Measurements from ENCODE around the gene ZBTB38.

The ZBTB38 gene

DNA sequence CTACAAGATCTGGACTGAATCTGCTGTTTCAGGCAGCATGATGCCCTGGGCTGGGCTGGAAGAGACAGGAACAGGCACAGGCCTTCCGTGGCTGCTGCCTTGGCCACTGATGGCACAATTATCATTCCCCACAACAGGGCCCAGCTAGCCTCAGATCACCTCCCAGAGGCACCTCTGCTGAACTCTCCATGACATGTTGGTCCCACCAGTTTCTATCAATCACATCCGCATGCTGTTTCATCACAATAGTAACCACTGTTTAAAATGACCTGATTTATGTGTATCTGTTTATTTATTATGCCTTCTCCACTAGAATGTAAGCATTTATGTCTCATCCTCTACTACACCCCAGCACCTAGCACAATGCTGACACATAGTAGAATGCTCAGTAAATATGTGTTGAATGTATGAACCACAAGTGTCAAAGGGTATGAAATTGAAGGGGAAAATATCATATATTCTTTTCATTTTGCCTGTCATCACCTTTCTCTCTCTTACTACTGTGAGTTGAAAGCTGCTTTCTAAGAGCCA is 32.7 kb upstream of the ZBTB38 start:
- H3K27ac ChIP-seq = no peak overlapping the region
- no peak for TF ChIP-seq ZFX (IDR thresholded peaks at IDR 0.05; ENCODE audit: borderline replicate concordance)
- TF ChIP-seq, protein P1, sequence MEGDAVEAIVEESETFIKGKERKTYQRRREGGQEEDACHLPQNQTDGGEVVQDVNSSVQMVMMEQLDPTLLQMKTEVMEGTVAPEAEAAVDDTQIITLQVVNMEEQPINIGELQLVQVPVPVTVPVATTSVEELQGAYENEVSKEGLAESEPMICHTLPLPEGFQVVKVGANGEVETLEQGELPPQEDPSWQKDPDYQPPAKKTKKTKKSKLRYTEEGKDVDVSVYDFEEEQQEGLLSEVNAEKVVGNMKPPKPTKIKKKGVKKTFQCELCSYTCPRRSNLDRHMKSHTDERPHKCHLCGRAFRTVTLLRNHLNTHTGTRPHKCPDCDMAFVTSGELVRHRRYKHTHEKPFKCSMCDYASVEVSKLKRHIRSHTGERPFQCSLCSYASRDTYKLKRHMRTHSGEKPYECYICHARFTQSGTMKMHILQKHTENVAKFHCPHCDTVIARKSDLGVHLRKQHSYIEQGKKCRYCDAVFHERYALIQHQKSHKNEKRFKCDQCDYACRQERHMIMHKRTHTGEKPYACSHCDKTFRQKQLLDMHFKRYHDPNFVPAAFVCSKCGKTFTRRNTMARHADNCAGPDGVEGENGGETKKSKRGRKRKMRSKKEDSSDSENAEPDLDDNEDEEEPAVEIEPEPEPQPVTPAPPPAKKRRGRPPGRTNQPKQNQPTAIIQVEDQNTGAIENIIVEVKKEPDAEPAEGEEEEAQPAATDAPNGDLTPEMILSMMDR (IDR thresholded peaks at IDR 0.05) = no peak

DNA sequence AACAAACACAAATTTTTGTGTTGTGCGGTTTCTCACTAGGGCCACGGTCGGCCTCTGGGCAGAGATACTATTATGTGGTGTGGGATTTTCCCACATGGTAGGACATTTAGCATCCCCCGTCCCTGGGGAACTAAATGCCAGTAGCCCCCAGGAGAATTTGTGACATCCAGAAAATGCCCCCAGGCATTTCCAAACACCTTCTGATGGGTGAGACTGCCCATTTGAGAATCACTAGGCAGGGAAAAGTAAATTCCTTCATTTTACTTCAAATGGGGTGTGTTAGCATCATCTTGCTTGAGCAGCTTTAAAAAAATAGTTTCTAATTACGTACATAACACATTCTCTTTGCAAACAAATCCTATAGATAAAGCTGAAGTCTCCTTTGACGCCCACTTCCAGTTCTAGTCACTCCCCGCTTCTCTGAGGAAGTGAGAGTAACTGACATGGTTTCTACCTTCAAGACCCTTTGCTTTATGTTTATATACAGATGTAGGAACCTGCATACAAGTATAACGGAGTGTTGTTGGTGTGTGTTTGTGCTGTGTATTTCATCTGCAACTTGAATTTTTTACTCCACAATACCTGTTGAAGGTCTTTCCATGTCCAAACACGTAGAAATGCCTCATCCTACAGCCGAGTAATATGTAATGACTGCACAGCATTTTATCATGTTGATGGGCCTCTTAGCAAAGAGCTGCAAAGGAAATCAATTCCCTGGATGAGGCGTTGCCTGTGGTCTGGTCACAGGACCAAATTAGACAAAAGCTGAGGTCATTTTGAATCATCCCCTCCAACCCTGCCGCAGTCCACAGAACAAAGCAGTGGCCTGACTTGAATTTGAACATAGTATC is 31.4 kb upstream of the ZBTB38 start:
- H3K27ac ChIP-seq = no peak overlapping the region
- no peak for TF ChIP-seq ZFX (IDR thresholded peaks at IDR 0.05; ENCODE audit: borderline replicate concordance)
- TF ChIP-seq, protein P1 (IDR thresholded peaks at IDR 0.05) = no peak

- TF ChIP-seq ZFX (IDR thresholded peaks at IDR 0.05; ENCODE audit: borderline replicate concordance) = no peak
- TF ChIP-seq, protein P1 (IDR thresholded peaks at IDR 0.05) = no peak
- no peak overlapping the region for H3K27ac ChIP-seq
Observed at GRCh38 chr3:141337523-141337854, 30.8 kb upstream of the ZBTB38 start.

DNA sequence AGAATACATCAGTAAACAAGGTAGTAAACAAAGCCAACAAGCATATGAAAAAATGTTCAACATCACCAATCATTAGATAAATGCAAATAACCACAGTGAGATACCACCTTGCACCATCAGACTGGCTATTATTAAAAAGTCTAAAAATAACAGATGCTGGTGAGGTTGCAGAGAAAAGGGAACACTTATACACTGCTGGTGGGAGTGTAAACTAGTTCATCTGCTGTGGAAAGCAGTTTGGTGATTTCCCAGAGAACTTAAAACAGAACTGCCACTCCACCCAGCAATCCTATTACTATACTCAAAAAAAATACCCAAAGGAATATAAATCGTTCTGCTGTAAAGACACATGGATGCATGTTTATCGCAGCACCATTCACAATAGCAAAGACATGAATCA is 30.3 kb upstream of the ZBTB38 start:
- H3K27ac ChIP-seq = no peak overlapping the region
- TF ChIP-seq, protein P1 (IDR thresholded peaks at IDR 0.05) = no peak
- no peak for TF ChIP-seq ZFX (IDR thresholded peaks at IDR 0.05; ENCODE audit: borderline replicate concordance)

- H3K27ac ChIP-seq = no peak overlapping the region
- no peak for TF ChIP-seq ZFX (IDR thresholded peaks at IDR 0.05; ENCODE audit: borderline replicate concordance)
- TF ChIP-seq, protein P1 (IDR thresholded peaks at IDR 0.05) = no peak
Observed at GRCh38 chr3:141338881-141339280, 29.4 kb upstream of the ZBTB38 start.

DNA sequence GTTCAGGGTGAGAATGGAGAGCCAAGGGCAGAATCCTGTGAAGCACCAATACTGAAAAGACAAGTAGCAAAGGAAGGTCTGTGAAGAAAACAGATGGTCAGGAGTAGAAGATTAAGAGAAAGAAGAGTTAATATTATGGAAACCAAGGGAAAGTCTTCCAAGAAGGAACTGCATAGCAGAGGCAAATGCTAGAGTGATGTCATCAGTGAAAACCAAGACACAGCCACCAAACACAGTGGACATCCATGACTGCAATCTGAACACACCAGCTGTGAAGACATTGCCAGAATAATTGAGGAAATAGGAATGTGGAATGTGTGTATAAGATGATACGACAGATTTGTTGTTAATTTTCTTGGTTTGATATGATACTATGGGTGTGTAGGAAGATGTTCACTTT is 26.8 kb upstream of the ZBTB38 start:
- H3K27ac ChIP-seq = no peak overlapping the region
- no peak for TF ChIP-seq ZFX (IDR thresholded peaks at IDR 0.05; ENCODE audit: borderline replicate concordance)
- TF ChIP-seq, protein P1 (IDR thresholded peaks at IDR 0.05) = no peak

- TF ChIP-seq, protein P1 (IDR thresholded peaks at IDR 0.05) = no peak
- no peak for TF ChIP-seq ZFX (IDR thresholded peaks at IDR 0.05; ENCODE audit: borderline replicate concordance)
- no peak overlapping the region for H3K27ac ChIP-seq
Observed at GRCh38 chr3:141342386-141342785, 25.9 kb upstream of the ZBTB38 start.

Data from 22Rv1 (cell line).